NCI-H2081 (cell line): ENCODE measurements around the gene KPNA2.
"Not testable (repeated sequence)": the region's sequence is repeated elsewhere in the genome, so short reads cannot be mapped to it uniquely, and the experiment has no call there.

ENCODE experiments used
- DNase-seq, 2 experiments: peaks; one replicate each; lab custom pipeline; 2025; lab: John Stamatoyannopoulos, UW

The KPNA2 gene

DNA sequence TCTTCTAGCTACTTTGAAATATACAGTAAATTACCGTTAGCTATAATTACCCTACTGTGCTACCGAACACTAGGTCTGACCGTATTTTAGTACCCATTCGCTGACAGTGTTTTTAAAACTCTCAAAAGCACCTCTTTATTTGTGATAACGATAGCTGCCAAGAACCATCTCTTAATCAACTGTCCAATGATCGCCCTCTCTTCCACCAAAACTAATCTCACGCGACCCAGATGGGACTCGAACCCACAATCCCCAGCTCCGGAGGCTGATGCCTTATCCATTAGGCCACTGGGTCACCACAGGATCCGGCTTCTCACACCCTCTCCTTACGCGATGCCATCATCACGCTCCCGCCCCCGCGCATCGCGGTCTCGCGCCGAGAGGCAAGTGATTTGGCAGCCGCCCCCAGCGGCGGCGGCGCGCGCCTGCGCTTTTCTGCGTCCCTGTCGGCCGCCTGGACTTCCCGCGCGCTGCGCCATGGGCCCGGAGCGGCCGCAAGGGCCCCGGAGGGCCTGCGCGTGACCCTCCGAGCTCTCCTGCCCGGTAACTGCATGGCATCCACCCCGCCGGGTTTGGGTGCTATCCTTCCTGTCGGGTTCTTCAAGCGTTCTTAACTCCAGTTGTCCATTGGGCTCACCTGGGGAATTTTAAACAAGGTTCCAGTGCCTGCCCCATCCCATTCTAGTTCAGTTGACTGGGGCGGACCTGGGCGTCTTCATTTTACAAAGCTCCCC, 15.7 kb upstream of the KPNA2 start:
- DNase-seq: peak; percentile 97 to 98

DNA sequence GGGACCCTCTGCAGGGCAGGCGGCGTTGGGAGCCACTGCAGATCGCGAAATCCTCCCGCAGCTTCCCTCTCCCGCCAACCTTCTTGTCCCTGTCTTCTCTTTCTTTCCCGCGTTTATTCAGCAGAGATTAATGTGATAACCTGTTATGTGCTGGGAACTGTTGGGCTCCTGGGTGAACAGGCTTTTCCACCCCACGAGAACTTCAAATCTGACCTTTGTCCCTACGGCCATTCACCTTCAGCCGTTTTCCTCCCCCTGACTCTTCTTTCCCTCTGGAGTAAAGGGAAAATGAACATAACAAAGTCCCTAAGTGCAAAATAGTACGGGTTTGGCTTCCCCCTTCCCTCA, 15.2 kb upstream of the KPNA2 start:
- DNase-seq: no peak

DNA sequence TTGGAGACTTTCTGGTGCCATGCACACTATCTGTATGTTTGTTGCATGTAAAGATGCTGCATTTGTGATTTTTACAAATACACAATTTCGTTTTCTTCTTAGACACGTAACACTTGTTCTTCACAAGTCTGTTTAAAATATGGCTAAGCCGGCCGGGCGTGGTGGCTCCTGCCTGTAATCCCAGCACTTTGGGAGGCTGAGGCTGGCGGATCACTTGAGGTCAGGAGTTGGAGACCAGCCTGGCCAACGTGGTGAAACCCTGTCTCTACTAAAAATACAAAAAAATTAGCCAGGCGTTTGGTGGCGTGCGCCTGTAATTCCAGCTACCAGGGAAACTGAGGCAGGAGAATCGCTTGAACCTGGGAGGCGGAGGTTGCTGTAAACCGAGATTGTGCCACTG, 14.7 kb upstream of the KPNA2 start:
- DNase-seq: not testable (repeated sequence)

DNA sequence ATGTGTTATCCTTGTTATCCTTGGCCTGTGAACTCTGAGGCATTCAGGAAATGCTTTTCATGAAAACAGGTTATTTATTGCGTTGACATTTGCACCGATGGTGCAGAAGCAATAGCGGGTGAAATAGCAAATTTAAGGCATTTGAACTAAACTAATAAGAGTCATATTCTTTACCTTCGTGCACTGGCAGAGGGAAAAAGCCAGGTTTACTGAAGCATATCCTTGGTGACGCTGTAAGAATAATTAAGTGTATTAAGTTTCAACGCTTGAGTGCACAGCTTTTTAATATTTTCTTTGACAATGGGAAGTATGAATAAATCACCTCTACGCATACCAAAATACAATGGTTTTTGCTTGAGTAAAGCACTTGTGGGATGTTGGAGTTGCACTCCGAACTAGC, 13.6 kb upstream of the KPNA2 start:
- no peak for DNase-seq

DNA sequence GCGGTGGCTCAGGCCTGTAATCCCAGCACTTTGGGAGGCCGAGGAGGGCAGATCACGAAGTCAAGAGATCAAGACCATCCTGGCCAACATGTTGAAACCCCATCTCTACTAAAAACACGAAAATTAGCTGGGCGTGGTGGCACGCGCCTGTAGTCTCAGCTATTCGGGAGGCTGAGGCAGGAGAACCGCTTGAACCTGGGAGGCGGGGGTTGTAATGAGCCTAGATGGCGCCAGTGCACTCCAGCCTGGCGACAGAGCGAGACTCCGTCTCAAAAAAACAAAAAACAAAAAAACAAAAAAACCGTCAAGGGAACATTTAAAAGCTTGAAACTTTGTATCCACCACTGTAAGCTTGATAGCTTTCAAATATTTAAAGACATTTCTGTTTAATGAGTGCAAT, 13.0 kb upstream of the KPNA2 start:
- DNase-seq: not testable (repeated sequence)

DNA sequence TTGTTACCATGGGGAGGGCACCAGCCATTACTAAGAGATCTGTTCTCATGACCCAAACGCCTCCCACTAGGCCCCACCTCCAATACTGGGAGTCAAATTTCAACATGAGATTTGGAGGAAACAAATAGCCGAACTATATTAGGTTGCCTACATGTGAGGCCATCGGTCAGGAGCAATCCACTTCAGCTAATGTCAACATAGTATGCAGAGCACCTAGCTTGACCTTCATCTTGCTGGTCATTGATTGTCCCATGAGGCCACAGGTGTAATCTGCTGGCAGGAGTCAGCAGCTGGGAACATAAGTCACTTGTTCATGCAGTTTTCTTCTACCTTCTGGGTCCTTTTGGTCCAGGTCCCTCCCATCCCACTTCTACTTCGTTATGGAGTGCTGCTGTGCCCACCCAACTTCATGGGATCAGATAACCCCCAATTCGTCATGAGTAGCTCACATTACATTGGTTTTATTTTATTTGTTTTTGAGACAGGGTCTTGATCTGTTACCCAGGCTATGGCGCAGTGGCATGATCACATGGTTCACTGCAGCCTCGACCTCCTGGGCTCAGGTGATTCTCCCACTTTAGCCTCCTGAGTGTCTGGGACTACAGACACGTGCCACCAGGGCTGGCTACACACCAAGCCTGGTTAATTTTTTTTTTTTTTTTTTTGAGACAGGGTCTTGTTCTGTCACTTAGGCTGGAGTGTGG, 5.9 kb upstream of the KPNA2 start:
- DNase-seq: no peak

DNA sequence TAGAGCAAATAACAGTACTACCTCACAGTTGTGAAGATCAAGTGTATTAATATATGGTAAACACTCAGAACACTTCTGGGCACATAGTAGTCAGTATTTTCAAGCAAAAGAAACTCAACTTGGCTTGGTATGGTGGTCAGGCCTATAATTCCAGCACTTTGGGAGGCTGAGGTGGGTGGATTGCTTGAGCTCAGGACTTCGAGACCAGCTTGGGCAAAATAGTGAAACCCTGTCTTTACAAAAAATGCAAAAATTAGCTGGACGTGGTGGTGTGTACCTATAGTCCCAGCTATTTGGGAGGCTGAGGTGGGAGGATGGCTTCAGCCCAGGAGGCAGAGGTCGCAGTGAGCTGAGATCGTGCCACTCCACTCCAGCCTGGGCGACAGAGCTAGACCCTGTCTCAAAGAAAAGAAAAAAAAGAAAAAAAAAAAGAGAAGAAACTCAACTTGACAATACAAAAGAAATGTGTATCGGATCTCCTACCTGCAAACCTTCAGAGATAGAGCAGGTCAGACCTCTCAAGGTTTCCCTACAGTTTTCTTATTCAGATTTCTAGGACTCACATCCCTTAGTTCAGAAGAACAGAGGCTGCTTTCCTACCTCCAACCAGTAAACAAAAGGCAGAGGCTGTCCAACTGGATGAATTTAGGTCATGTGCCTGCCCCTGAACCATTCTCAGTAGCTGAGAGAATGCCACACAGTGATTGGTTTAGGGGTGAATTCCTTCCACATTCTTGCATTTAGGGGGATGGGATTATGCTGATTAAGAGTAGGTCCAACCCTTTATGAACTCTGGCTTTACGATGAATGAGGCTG, 1.7 kb upstream of the KPNA2 start:
- DNase-seq: peak in 1 of 2 experiments; percentile 23

DNA sequence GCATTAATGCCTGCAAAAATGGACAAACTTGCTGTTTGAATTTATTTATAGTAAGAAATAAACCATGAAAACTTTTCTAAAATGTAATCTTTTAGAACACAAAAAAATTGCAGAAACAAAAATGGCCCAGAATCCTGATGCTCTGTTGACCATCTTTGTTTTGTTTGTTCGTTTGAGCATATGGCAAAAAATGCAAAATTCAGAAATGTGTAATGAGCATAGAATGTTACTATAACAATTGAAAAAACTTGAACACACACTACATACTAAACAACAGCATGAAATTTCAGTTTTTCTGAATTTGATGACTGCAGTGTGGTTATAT, 1.1 kb upstream of the KPNA2 start:
- no peak for DNase-seq

DNA sequence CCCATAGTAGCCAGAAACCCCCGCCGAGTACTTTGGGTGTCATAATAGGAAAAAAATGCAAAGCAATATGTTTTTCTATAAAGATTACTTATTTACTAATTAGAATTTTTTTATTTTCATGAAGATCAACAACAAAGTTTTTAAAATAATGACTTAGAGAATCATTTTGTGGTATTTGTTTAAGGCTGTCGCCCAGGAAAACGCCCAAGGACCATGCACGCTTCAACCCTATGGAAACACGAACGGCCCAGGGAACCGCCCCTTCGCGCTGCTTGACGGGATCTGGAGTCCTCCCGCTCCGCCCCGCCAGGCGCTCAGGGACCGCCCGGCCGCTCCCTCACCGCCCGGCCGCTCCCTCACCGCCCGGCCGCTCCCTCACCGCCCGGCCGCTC, 408 bp upstream of the KPNA2 start:
- peak in 1 of 2 experiments; percentile 100 for DNase-seq

DNA sequence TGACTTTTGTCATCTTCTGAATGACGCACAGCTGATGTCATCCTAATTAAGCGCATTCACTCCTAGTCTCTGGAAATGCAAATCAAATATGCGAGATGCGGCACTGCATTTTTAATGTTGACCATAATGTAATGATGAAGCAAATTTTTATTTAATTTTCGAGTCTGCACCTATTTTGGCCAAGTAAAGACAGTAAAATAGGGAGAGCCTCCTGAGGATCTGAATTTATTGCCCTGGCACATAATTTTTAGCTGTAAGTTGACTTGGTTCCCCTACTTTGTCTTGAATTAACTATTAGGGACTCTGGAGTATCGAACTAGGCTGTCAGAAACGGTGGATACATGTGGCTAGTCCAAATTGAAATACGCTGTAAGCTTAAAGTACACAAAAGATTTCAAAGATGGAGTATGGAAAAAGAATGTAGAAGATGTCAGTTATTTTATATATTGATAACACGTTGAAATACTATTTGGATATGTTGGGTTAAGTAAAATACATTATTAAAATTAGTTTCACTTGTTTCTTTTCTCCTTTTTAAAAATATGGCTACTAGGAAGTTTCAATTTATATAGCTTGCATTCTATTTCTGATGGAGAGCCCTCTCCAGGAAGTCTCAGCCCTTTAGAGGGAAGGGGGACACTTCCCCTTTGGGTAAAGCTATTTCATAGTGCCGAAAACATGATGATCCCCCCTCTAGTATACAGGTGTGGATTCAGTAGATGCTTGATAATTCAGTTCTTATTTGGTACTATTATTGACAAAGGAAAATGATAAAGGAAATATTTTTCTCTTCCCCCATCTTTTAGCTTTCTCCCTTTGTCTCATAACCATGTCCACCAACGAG, 991 bp downstream of the KPNA2 start:
- DNase-seq: peak in 1 of 2 experiments; percentile 60

DNA sequence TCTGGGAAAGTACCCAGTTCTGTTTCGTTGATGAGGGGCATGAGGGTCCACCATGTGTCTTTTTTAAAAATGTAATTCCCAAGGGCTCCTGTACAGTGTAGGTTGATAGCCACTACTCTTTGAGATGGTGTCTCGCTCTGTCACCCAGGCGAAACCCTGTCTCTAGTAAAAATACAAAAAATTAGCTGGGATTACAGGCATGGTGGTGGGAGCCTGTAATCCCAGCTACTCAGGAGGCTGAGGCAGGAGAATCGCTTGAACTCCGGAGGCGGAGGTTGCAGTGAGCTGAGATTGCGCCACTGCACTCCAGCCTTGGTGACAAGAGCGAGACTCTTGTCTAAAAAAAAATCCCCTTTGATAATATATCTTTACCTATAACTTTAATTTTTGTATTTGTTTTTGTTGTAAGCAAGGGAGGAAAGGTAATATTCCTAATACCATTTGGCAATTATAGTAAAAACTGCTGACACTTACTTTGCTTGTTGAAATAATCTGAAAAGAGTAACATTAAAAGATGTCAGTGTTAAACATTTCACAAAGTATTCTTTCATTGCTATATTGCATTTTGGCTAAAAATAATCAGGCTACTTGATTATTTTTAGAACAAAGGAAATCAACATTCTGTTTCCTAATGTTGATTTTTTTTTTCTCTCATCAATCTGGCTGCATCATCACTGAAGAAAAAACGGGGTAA, 11.8 kb downstream of the KPNA2 start:
- DNase-seq: no peak

DNA sequence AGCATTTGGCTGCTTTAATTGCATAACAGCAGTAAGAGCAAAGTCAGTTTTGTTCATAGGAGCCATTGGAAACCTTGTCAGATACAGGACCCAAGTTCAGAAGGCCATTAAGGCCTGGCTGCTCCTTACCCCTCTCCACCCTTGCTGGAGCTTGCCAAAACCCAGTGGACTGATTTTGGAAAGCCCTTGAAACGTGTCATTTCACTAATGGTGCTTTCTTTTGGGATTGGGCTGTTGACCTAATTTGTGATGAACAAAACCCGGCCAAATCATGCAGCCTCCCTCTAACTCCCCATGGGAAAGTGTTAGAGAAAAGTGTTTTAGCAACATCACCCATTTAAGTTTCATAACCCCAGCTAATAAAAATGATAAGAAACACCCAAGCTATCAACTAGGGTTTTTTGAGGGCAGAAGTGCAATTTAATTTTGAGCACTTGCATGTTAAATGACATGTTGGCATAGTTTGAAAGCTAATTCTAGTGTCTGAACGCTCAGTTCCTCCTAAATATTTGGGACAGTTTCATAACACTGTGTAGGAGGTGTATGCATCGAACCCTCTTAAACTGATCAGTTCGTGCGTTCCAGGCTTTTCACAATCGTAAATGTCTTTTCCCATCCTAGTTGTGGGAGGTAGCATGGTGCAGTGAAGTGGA, 12.5 kb downstream of the KPNA2 start:
- DNase-seq: not testable (repeated sequence)

DNA sequence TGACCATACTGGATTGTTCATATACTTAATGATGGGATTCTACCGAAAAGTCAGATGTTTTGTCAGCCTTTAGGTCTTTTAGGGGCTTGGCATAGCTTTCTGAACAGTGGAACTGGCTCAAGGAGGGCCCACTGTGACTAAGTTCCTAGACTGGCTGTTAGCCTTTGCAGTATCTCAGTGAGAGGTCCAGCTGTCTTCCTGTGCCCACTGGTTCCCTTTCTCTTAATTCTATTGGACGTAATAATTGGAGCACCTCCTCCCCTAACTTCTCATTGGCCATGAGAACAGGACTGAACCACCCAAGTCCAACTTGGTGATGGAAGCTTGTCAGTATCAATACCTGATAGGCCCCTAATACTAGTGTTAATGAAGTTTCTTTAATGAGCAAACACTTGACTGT, 13.5 kb downstream of the KPNA2 start:
- no peak for DNase-seq

DNA sequence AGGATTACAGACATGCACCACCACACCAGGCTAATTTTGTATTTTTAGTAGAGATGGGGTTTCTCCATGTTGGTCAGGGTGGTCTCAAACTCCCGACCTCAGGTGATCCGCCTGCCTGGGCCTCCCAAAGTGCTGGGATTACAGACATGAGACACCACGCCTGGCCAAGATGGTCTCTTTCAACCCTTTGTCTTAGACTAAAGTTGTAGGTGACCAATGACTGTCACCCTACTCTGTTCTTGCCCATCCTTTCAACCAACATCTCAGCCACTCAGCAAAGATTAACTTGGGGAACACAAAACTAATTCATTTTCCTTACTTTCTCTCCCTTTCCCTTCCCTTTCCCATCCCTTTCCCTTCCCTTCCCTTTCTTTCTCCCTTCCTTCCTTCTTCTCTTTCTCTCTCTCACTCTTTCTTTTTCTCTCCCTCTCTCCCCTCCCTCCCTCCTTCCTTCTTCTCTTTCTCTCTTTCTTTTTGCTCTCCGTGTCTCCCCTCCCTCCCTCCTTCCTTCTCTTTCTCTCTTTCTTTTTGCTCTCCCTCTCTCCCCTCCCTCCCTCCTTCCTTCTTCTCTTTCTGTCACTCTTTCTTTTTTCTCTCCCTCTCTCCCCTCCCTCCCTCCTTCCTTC, 14.4 kb downstream of the KPNA2 start:
- not testable (repeated sequence) for DNase-seq

DNA sequence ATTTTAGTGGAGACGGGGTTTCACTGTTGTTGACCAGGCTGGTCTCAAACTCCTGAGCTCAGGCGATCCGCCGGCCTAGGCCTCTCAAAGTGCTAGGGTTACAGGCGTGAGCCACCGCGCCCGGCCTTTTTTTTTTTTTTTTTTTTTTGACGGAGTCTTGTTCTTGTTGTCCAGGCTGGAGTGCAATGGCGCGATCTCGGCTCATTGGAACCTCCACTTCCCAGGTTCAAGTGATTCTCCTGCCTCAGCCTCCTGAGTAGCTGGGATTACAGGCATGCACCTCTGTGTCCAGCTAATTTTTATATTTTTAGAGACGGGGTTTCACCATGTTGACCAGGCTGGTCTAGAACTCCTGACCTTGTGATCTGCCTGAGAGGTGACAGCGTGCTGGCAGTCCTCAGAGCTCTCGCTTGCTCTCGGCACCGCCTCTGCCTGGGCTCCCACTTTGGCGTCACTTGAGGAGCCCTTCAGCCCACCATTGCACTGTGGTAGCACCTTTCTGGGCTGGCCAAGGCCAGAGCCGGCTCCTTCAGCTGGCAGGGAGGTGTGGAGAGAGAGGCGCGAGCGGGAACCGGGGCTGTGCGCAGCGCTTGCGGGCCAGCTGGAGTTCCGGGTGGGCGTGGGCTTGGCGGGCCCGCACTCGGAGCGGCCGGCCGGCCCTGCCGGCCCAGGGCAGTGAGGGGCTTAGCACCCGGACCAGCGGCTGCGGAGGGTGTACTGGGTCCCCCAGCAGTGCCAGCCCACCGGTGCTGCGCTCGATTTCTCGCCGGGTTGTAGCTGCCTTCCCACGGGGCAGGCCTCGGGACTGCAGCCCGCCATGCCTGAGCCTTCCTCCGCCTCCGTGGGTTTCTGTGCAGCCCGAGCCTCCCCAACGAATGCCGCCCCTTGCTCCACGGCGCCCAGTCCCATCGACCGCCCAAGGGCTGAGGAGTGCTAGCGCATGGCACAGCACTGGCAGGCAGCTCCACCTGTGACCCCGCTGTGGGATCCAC, 16.1 kb downstream of the KPNA2 start:
- not testable (repeated sequence) for DNase-seq

DNA sequence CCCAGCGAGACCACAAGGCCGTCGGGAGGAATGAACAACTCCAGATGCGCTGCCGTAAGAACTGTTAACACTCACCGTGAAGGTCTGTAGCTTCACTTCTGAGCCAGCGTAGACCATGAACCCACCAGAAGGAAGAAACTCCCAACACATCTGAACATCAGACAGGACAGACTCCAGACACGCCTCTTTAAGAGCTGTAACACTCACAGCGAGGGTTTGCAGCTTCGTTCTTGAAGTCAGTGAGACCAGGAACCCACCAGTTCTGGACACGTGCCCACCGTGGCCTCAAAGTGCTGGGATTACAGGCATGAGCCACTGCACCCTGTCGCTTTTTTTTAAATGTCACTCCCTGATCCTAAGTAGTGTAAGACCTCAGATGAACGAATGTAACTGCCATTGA, 17.3 kb downstream of the KPNA2 start:
- DNase-seq: no peak

DNA sequence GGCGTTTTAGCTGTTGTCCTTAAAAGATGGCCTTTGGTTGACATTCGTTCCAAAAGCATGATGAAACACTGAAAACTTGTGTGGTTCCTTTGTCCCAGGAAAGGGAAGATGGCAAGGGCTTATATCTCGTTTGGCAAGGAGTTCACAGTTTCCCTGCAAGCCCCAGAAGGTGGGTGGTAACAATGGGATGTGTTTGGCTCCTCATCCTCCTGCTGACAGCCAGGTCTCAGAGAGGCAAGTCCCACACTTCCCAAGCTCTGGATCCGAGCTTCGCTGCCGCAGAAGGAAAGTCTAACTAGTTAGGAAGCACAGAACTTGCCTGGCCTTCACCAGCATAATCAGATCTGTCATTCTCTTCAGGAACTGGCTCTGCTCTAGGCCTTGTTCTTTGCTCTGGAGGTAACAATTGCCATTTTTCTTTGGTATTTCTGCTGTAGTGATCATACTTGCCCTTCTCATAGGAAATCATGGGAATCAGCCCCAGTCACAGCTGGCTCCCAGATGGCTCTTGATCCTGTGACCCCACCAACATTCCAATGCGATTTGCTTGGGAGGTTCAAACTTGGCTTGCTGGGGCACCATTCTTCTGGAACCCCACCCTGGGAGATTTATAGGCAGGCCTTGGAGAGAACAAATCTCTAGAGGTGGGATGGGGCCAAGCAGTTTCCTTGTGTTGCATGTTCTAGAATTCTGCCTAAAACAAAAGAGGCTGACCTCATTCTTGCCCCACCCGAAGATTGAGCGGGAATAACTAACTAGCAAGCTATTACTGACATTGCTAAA, 17.9 kb downstream of the KPNA2 start:
- no peak for DNase-seq

DNA sequence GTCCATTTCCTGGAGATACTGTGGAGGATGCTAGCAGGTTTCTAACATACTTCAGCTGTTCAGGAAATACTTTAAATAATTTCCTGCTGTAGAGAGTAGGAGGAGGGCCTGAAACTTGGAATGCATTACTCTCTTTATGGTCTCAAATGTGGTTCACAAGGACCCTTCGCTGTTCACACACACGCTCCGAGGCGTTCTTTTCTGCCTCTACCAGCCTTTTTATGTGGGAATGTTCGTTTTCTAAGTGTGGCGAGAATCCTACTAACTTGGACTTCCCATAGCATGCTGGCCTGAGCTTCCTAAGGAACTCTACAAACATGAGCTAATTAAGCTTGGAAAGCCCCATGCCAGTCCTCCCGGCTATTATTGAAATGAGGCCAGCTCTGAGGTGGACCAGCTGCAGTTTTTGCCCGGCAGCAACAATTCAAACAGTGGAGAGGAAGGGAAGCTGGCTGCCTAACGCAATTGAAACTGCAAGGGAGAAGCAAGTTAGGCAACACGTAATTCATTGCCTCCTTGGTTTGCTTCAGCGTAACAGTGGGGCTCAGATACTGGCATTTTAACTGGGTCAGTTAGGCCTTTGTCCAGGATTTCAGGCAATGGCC, 18.9 kb downstream of the KPNA2 start:
- peak; percentile 23 to 75 for DNase-seq
